H1 (cell line): ENCODE measurements around the gene CEACAM6. TPM values are rescaled to one million over a fixed set of nuclear protein-coding genes. Genes with fewer than 3 reads are reported as not detected.

Experiments used
- CHD7 ChIP-seq: fragments of 300-600 bp; sonication (generic); IDR thresholded peaks from 2 replicates; pipeline ENCODE4 v1.7.1; 2012; ENCODE audit warnings: low read length, moderate library complexity, mild to moderate bottlenecking, inconsistent platforms; ENCODE audit not compliant: insufficient replicate concordance
- JUND ChIP-seq: IDR thresholded peaks from 2 replicates; pipeline ENCODE4 v1.6.1; 2011; ENCODE audit warnings: mild to moderate bottlenecking, improper control_type of control experiment, low read length
- MAFK ChIP-seq: IDR thresholded peaks from 2 replicates; pipeline ENCODE4 v1.6.1; 2012; ENCODE audit warnings: low read depth, mild to moderate bottlenecking, improper control_type of control experiment, low read length
- RFX5 ChIP-seq: IDR thresholded peaks from 2 replicates; pipeline ENCODE4 v1.6.1; 2011; ENCODE audit warnings: low read depth, low read length, improper control_type of control experiment, borderline replicate concordance
- SIX5 ChIP-seq: IDR thresholded peaks from 2 replicates; pipeline ENCODE4 v1.6.1; 2011; ENCODE audit warnings: mild to moderate bottlenecking, low read depth, low read length
- SP2 ChIP-seq: IDR thresholded peaks from 2 replicates; pipeline ENCODE4 v1.6.1; 2012; ENCODE audit warnings: mild to moderate bottlenecking, low read length, inconsistent platforms
- TCF12 ChIP-seq: IDR thresholded peaks from 2 replicates; pipeline ENCODE4 v1.6.1; 2011; ENCODE audit warnings: low read depth, mild to moderate bottlenecking, low read length
- TEAD4 ChIP-seq: IDR thresholded peaks from 2 replicates; pipeline ENCODE4 v1.6.1; 2012; ENCODE audit warnings: low read depth, low read length, inconsistent platforms, mixed read lengths
- polyA plus RNA-seq, 7 experiments: library from polyadenylated mRNA; depleted of rRNA in 3 of 7; stranded (reverse) in 5 of 7; unstranded in 2 of 7; fragments of >200 nt in 5 of 7; fragments of 200-250 nt in 2 of 7; gene quantifications; 1 replicate in 5 of 7; 2 replicates in 1 of 7; 4 replicates in 1 of 7; pipeline versions ENCODE4 v1.2.1 to v1.2.3, GENCODE V29; 2011 to 2013; ENCODE audit warnings: missing spikeins in 2 of 7, mixed read lengths in 2 of 7
- total RNA-seq: library from RNA; stranded (reverse); fragmentation: NEBNext Ultra II Directional; extraction: Animal tissue kit (Norgen Biotek cat#: 25700); gene quantifications from 2 replicates; pipeline ENCODE4 v1.2.1, GENCODE V29; 2021

Gene CEACAM6
- total and polyA plus RNA-seq, 2 of the 8 experiments (the other 6 are each of a cell fraction or from before 2014, with no cell fraction given), result not detected

GRCh38 chr19:41810301-41810700, 55.0 kb downstream of the CEACAM6 start (continued):
- TF ChIP-seq CHD7 (no peak), SP2 (no peak), JUND (no peak), TEAD4 (no peak), RFX5 (no peak), SIX5 (no peak), MAFK (no peak), TCF12 (no peak)
